HEK293 (cell line): ENCODE data around the gene RMP24.
"Not testable (repeated sequence)": the region's sequence is repeated elsewhere in the genome, so short reads cannot be mapped to it uniquely, and the experiment has no call there.

Experiments used
- IKZF3 ChIP-seq: fragments of 450-650 bp; IDR thresholded peaks from 2 replicates; pipeline ENCODE4 v1.5.0; 2018; ENCODE audit warnings: missing biosample characterization, mild to moderate bottlenecking, missing genetic modification characterization, moderate library complexity
- ZFHX2 ChIP-seq: fragments of 450-650 bp; formaldehyde crosslinking; conservative IDR thresholded peaks from 2 replicates; pipeline ENCODE4 v1.5.1; 2016; ENCODE audit warnings: missing biosample characterization, missing genetic modification characterization

DNA sequence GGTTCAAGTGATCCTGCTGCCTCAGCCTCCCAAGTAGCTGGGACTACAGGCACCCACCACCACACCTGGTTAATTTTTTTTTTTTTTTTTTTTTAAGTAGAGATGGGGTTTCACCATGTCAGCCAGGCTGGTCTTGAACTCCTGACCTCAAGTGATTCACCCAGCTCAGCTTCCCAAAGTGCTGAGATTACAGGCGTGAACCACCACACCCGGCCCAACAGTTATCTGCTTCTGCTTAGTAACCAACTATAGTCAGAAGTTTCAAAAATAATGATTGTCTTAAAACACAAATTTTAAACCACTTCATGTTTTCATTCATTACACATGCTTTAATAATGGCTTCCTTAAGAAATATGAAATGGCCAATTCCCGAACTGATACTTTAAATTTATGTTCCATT is 51.8 kb downstream of the RMP24 start:
- not testable (repeated sequence) for TF ChIP-seq IKZF3, ZFHX2 (tag by site-specific recombination)
